ENCODE measurements around the gene CD36.

Gene CD36

GRCh38 chr7:80699721-80700256 is 61.3 kb downstream of the CD36 start:
- DNase-seq (ENCODE audit: low read depth in 3 of 3, low spot score in 1 of 3), result no peak

GRCh38 chr7:80703272-80703671 is 64.8 kb downstream of the CD36 start:
- DNase-seq (ENCODE audit: low read depth in 3 of 3, low spot score in 1 of 3), result no peak

- no peak for DNase-seq (ENCODE audit: low read depth in 3 of 3, low spot score in 1 of 3)
Observed at GRCh38 chr7:80705130-80705781, 66.8 kb downstream of the CD36 start.

GRCh38 chr7:80707318-80707717 is 68.9 kb downstream of the CD36 start:
- no peak for DNase-seq (ENCODE audit: low read depth in 3 of 3, low spot score in 1 of 3)

GRCh38 chr7:80708123-80708522 is 69.7 kb downstream of the CD36 start:
- no peak for DNase-seq (ENCODE audit: low read depth in 3 of 3, low spot score in 1 of 3)

GRCh38 chr7:80711531-80711930 is 73.1 kb downstream of the CD36 start:
- DNase-seq (ENCODE audit: low read depth in 3 of 3, low spot score in 1 of 3), result no peak

GRCh38 chr7:80719261-80719660 is 80.8 kb downstream of the CD36 start:
- no peak for DNase-seq (ENCODE audit: low read depth in 3 of 3, low spot score in 1 of 3)

GRCh38 chr7:80720146-80720545 is 81.7 kb downstream of the CD36 start:
- no peak for DNase-seq (ENCODE audit: low read depth in 3 of 3, low spot score in 1 of 3)

GRCh38 chr7:80721883-80722615 is 83.6 kb downstream of the CD36 start:
- DNase-seq (ENCODE audit: low read depth in 3 of 3, low spot score in 1 of 3), result no peak

GRCh38 chr7:80722616-80723195 is 84.3 kb downstream of the CD36 start:
- DNase-seq (ENCODE audit: low read depth in 3 of 3, low spot score in 1 of 3), result no peak

- DNase-seq (ENCODE audit: low read depth in 3 of 3, low spot score in 1 of 3), result no peak
Observed at GRCh38 chr7:80724249-80724871, 85.9 kb downstream of the CD36 start.

- DNase-seq (ENCODE audit: low read depth in 3 of 3, low spot score in 1 of 3), result no peak
Observed at GRCh38 chr7:80725181-80725611, 86.8 kb downstream of the CD36 start.

Data from stimulated activated CD4-positive, alpha-beta T cell treated with anti-CD3 and anti-CD28 coated beads, TNF-alpha, amount 100 ng/mL, for 1 hour (primary cell).